Activated T-helper 9 cell treated with anti-CD3 and anti-CD28 coated beads, Interleukin-2, amount 50 U/mL, for 16 hours (primary cell): ENCODE data around the gene SLC5A10.
"Not testable (repeated sequence)": the region's sequence is repeated elsewhere in the genome, so short reads cannot be mapped to it uniquely, and the experiment has no call there.

Experiments used
- DNase-seq: peaks from one replicate; pipeline ENCODE4 v3.0.0-alpha.2; 2020; ENCODE audit warnings: low read depth

Gene SLC5A10

GRCh38 chr17:19046782-19047375 lies 94.9 kb downstream of the SLC5A10 start, which contains the start of gene GRAP:
TSS of gene GRAP (minus strand) at chr17:19046957. CDS start at chr17:19046926, 31 bp downstream.
- not testable (repeated sequence) for DNase-seq

GRCh38 chr17:19047510-19047909 lies 95.5 kb downstream of the SLC5A10 start:
- not testable (repeated sequence) for DNase-seq

DNA sequence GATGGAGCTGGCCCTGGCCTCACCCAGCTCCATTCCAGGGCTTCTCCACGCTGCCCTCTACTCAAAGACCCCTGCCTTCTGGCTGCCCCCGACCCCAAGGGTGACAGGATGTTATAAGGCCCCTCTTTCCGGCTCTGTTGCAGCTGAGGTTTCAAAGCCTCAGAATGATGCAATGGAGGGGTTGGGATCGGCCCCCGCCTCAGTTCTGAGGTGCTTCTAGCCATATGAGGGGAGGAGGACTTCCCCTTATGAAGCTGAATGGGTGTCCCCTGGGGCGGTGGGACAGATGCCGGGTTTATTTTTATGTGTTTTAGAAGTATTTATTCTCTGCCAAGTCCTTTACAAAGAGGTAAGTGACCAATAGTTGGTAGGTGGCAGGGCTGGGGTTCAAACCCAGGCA lies 96.9 kb downstream of the SLC5A10 start:
- DNase-seq, result not testable (repeated sequence)

DNA sequence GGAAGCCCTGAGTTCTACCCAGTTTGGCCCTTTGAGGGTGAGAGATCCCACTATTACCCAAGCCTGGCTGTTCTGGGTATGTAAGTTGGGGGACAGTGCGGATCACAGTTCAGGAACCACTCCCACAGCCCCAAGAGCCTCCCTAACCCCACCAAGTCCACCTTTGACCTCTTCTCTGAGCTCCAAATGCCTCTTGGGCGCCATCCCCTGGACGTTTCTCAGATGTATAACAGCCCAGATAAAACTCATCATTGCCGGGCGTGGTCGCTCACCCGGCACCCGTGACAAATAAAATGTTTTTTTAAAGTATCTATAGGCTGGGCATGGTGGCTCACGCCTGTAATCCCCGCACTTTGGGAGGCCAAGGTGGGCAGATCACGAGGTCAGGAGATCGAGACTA lies 103.5 kb downstream of the SLC5A10 start:
- not testable (repeated sequence) for DNase-seq

DNA sequence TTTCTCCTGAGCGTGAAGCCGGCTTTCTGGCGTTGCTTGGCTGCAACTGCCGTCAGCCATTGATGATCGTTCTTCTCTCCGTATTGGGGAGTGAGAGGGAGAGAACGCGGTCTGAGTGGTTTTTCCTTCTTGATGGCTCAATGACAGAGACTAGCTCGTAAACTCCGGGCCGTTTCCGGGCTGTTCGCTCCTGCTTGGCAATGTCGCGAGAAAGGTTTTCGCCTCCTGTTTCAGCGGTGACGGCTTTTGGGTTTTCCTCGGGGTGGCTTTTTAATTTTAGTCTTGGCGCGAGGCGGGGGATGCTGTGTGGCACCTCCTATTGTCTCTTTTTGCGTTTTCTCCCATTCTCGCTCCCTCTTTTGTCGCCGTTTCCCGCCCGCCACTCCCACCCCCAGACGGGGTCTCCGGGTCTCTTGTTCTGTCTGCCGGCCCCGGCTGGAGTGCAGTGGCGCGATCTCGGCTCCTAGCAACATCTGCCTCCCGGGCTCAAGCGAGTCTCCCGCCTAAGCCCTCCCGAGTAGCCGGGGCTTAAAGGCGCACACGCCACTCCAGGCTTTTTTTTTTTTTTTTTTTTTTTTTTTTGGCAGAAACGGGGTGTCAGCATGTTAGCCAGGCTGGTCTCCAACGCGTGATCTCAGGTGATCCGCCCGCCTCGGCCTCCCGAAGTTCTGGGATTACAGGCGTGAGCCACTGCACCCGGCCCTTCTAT lies 110.2 kb downstream of the SLC5A10 start:
- DNase-seq, result peak; percentile 84

DNA sequence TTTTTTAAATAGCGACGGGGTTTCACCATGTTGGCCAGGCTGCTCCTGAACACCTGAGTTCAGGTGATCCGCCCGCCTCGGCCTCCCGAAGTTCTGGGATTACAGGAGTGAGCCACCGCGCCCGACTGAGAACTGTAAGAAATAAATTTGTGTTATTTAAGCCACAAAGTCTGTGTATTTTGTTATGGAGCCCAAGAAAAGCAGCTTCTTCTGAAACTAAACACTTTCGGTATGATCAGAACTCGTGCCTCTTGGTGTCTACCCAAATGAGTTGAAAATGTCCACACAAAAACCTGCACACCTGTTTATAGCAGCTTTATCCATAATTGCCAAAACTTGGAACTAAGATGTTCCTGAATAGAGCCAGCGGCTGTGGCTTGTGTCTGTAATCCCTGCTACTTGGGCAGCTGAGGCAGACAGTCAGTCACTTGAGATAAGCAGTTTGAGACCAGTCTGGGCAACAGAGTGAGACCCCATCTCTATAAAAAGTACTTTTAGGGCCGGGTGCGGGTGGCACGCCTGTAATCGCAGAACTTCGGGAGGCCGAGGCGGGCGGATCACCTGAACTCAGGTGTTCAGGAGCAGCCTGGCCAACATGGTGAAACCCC lies 110.9 kb downstream of the SLC5A10 start:
- not testable (repeated sequence) for DNase-seq

DNA sequence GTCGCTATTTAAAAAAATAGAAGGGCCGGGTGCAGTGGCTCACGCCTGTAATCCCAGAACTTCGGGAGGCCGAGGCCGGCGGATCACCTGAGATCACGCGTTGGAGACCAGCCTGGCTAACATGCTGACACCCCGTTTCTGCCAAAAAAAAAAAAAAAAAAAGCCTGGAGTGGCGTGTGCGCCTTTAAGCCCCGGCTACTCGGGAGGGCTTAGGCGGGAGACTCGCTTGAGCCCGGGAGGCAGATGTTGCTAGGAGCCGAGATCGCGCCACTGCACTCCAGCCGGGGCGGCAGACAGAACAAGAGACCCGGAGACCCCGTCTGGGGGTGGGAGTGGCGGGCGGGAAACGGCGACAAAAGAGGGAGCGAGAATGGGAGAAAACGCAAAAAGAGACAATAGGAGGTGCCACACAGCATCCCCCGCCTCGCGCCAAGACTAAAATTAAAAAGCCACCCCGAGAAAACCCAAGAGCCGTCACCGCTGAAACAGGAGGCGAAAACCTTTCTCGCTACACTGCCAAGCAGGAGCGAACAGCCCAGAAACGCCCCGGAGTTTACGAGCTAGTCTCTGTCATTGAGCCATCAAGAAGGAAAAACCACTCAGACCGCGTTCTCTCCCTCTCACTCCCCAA lies 111.5 kb downstream of the SLC5A10 start:
- peak; percentile 67 for DNase-seq

- not testable (repeated sequence) for DNase-seq
These were observed 112.4 kb downstream of the SLC5A10 start for GRCh38 chr17:19064378-19064777.

DNA sequence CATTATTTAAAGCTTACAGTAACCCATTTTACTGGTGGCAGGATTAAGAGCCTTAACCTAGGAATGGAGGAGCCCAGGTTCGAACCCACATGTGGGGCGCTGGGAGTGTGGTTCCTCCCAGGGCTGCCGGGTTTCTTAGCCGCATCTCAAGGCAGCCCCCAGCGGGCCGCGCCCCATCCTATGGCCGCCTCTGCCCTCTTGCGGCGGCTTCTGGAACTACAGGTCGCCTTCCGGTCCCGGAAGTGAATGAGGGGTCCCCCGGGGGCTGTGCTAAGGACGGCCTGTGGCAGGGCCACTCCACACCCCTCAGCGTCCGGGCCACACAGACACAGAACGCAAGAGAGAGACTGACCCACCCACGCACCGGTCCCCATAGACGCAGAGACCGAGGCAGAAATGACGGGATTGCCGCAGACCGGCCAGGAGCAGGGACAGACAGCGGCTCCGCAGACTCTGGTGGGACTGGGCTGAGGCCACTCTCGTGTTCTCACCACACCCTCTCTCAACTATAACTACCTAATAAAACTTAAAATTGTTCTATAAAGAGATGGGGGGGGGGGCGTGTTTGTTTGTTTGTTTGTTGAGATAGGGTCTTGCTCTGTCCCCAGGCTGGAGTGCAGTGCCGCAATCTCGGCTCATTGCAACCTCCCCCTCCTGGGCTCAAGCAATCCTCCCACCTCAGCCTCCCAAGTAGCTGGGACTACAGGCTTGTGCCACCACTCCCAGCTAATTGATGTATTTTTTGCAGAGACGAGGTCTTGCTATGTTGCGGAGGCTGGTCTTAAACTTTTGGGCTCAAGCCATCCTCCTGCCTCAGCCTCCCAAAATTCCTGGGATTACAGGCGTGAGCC lies 118.6 kb downstream of the SLC5A10 start:
- not testable (repeated sequence) for DNase-seq
